HL-60 (cell line): ENCODE results near the gene MYO1D.

Source experiments
- DNase-seq, 2 experiments: peaks; one replicate each; pipeline ENCODE4 v3.0.0-alpha.2; 2010 to 2020; ENCODE audit warnings: low read depth in 1 of 2, low spot score in 1 of 2
- H3K27ac ChIP-seq: fragments of 250-450 bp; sonication (Bioruptor Pico); replicated peaks from 2 replicates; pipeline ENCODE4 v1.5.1; 2020; ENCODE audit warnings: mild to moderate bottlenecking, moderate library complexity
- H3K27me3 ChIP-seq: fragments of 250-450 bp; sonication (Bioruptor Pico); 2 replicates; pipeline ENCODE4 v1.5.1; 2021; ENCODE audit warnings: mild to moderate bottlenecking, moderate library complexity; ENCODE audit not compliant: insufficient read depth, poor library complexity, severe bottlenecking
- H3K4me3 ChIP-seq: replicated peaks from 2 replicates; pipeline ENCODE4 v1.5.1; 2011; ENCODE audit warnings: mild to moderate bottlenecking, control low read depth, low read length; ENCODE audit not compliant: insufficient read depth
- GABPA ChIP-seq: IDR thresholded peaks from 2 replicates; pipeline ENCODE4 v1.6.1; 2012; ENCODE audit warnings: low read depth
- POLR2AphosphoS5 ChIP-seq: IDR thresholded peaks from 2 replicates; pipeline ENCODE4 v1.6.1; 2012; ENCODE audit warnings: low read depth
- SPI1 ChIP-seq: IDR thresholded peaks from 2 replicates; pipeline ENCODE4 v1.6.1; 2012; ENCODE audit warnings: low read depth, mild to moderate bottlenecking, borderline replicate concordance
- TF ChIP-seq, protein P1 (sequence below): IDR thresholded peaks from 2 replicates; pipeline ENCODE4 v1.6.1; 2012; ENCODE audit warnings: low read depth; ENCODE audit not compliant: insufficient replicate concordance
- TF ChIP-seq, protein P2 (sequence below): IDR thresholded peaks from one replicate; pipeline ENCODE4 v1.5.1; 2011; ENCODE audit warnings: low read length, control low read depth, inconsistent platforms; ENCODE audit not compliant: insufficient read depth

Gene MYO1D

DNA sequence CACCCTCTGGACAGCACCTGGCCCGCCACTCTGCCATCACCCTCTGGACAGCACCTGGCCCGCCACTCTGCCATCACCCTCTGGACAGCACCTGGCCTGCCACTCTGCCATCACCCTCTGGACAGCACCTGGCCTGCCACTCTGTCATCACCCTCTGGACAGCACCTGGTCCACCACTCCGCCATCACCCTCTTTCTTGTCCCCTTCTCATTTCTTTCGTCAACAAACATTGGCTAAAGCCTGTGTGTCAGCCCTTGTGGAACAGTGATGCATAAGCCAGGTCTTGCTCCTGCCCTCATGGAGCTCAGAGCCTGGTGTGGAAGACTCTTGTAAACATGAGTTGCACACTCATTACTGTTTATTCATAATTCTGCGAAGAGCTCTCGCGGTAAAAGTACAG, 358.9 kb downstream of the MYO1D start:
- TF ChIP-seq GABPA (no peak), POLR2AphosphoS5 (no peak), SPI1 (no peak)
- TF ChIP-seq, protein P1, sequence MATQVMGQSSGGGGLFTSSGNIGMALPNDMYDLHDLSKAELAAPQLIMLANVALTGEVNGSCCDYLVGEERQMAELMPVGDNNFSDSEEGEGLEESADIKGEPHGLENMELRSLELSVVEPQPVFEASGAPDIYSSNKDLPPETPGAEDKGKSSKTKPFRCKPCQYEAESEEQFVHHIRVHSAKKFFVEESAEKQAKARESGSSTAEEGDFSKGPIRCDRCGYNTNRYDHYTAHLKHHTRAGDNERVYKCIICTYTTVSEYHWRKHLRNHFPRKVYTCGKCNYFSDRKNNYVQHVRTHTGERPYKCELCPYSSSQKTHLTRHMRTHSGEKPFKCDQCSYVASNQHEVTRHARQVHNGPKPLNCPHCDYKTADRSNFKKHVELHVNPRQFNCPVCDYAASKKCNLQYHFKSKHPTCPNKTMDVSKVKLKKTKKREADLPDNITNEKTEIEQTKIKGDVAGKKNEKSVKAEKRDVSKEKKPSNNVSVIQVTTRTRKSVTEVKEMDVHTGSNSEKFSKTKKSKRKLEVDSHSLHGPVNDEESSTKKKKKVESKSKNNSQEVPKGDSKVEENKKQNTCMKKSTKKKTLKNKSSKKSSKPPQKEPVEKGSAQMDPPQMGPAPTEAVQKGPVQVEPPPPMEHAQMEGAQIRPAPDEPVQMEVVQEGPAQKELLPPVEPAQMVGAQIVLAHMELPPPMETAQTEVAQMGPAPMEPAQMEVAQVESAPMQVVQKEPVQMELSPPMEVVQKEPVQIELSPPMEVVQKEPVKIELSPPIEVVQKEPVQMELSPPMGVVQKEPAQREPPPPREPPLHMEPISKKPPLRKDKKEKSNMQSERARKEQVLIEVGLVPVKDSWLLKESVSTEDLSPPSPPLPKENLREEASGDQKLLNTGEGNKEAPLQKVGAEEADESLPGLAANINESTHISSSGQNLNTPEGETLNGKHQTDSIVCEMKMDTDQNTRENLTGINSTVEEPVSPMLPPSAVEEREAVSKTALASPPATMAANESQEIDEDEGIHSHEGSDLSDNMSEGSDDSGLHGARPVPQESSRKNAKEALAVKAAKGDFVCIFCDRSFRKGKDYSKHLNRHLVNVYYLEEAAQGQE, result no peak
- TF ChIP-seq, protein P2, sequence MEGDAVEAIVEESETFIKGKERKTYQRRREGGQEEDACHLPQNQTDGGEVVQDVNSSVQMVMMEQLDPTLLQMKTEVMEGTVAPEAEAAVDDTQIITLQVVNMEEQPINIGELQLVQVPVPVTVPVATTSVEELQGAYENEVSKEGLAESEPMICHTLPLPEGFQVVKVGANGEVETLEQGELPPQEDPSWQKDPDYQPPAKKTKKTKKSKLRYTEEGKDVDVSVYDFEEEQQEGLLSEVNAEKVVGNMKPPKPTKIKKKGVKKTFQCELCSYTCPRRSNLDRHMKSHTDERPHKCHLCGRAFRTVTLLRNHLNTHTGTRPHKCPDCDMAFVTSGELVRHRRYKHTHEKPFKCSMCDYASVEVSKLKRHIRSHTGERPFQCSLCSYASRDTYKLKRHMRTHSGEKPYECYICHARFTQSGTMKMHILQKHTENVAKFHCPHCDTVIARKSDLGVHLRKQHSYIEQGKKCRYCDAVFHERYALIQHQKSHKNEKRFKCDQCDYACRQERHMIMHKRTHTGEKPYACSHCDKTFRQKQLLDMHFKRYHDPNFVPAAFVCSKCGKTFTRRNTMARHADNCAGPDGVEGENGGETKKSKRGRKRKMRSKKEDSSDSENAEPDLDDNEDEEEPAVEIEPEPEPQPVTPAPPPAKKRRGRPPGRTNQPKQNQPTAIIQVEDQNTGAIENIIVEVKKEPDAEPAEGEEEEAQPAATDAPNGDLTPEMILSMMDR, result no peak

DNA sequence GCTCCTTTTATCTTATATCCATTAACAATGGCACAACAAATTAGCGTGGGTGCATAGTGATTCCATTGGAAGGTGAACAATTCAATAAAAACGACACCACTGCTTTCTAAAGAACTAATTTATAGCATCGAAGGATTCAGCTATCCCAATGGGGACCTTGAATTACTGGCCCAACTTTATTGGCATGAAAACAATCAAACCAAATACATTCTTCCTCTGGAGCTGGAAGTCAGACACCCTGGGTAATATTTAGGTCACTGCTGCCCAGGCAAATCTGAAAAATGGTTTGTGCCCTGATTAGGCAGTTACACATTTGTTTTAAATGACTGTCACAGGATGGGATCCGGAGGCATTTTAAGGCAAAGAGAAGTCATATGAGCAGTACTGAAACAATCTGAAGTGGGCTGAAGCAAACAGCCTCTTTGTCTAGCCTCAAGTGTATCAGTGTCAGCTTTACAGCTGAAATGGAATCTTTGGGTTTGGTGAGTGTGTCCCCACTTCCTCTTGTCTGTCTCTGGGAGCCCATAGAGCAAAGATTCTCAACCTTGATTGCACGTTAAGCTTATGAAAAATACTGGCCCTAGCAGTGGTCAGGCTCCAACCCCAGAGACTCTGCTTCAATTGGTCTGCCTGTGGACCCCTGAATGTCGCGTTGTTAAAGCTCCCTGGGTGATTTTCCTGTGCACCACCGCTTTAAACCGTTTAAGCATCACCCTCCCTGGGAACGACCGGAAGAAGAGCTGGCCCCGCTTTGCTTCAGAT, 359.8 kb downstream of the MYO1D start:
- peaks cover 41% of the 10 kb centered on the region for H3K27me3 ChIP-seq
- no peak for DNase-seq
- TF ChIP-seq, protein P1, result no peak
- peak; percentile 41 for TF ChIP-seq SPI1
- no peak overlapping the region for H3K27ac ChIP-seq
- no peak overlapping the region for H3K4me3 ChIP-seq

More for the DNA sequence above, 358.9 kb downstream of the MYO1D start:
- DNase-seq, result no peak
- Histone ChIP-seq H3K27me3 (peaks cover 38% of the 10 kb centered on the region), H3K27ac (no peak overlapping the region), H3K4me3 (no peak overlapping the region)

DNA sequence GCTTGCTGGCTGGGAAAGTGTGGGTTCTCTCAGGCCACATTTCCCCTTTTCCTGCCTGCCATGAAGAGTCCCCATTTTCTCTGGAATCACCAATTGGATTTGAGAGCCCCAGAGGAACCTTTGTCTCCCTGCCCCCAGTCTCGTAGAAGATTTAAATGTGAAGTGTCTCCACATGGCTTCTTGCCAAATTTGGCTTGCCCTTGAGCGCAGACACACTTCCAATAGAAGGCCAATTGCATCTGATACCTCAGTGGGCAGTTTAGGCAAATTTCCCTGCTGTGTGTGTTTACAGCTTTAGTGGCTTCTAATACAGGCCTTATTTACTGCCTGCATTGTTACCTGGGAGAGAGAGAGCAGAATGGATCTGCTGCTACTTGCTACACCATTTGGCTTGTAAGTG, 360.5 kb downstream of the MYO1D start:
- TF ChIP-seq, protein P1, result no peak
- TF ChIP-seq SPI1 (no peak), GABPA (no peak), POLR2AphosphoS5 (no peak)
- TF ChIP-seq, protein P2, result no peak
- Histone ChIP-seq H3K27me3 (peaks cover 41% of the 10 kb centered on the region), H3K27ac (no peak overlapping the region), H3K4me3 (no peak overlapping the region)
- no peak for DNase-seq
